HEK293T (cell line): ENCODE results near the gene DNAJC9.

Experiments
- ARNT ChIP-seq: fragments of 450-650 bp; IDR thresholded peaks from 2 replicates; pipeline ENCODE4 v1.6.1; 2017; ENCODE audit warnings: mild to moderate bottlenecking
- TARDBP ChIP-seq: fragments of 450-650 bp; IDR thresholded peaks from 2 replicates; pipeline ENCODE4 v1.6.1; 2016

- TF ChIP-seq TARDBP (no peak), ARNT (no peak)
Measured at GRCh38 chr10:73229567-73229966, 17.5 kb downstream of the DNAJC9 start.
